ENCODE results near the gene CYP46A1.

DNA sequence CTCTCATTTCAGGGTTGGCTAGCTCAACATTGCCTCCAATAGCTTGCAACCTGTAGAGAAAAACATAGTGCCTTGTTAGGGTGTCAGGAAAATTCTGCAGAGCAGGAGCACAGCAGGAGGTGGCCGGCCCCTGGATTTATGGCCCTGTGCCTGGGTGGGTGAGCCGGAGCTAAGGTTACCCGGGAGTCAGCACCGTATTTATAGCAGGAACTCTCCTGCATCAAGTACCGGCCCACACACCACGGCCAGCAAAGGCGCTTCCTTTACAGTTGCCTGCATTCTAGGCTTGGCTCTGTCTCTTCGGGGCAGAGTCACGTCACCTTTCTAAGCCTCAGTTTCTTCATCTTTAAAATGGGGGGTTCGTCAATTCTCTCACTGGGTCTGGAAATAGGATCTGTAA, 56.3 kb downstream of the CYP46A1 start:
- no peak for TF ChIP-seq EZH2 (IDR thresholded peaks at IDR 0.05; ENCODE audit: insufficient read depth, poor library complexity, severe bottlenecking)
- no peak for TF ChIP-seq EZH2phosphoT487 (IDR thresholded peaks at IDR 0.05; ENCODE audit: insufficient read depth, low read depth)

All from GM23248 (cell line).